ENCODE measurements around the gene KRT75. TPM values are rescaled to one million over a fixed set of nuclear protein-coding genes. Genes with fewer than 3 reads are reported as not detected.

Gene KRT75
- not detected in 2 replicates for total RNA-seq
- polyA plus RNA-seq: not detected in 2 replicates
- polyA plus RNA-seq (2011; cell fraction: cytosol; rRNA removed): not detected in 2 replicates
- polyA plus RNA-seq (2011; cell fraction: nucleus; rRNA removed): not detected in 2 replicates
- not detected in 2 replicates for polyA plus RNA-seq (2012)
- not detected in 2 replicates for polyA minus RNA-seq
- not detected for polyA minus RNA-seq (2011; cell fraction: cytosol; rRNA and poly(A)+ RNA removed)
- polyA minus RNA-seq (2011; cell fraction: nucleus; rRNA and poly(A)+ RNA removed): not detected in 2 replicates
- Bru-seq, nascent RNA: not detected
- BruChase-seq, experiment 1, labeled RNA remaining after a 6-hour chase: not detected
- BruChase-seq, experiment 2, labeled RNA remaining after a 2-hour chase: not detected
- long read RNA-seq: 0 reads

DNA sequence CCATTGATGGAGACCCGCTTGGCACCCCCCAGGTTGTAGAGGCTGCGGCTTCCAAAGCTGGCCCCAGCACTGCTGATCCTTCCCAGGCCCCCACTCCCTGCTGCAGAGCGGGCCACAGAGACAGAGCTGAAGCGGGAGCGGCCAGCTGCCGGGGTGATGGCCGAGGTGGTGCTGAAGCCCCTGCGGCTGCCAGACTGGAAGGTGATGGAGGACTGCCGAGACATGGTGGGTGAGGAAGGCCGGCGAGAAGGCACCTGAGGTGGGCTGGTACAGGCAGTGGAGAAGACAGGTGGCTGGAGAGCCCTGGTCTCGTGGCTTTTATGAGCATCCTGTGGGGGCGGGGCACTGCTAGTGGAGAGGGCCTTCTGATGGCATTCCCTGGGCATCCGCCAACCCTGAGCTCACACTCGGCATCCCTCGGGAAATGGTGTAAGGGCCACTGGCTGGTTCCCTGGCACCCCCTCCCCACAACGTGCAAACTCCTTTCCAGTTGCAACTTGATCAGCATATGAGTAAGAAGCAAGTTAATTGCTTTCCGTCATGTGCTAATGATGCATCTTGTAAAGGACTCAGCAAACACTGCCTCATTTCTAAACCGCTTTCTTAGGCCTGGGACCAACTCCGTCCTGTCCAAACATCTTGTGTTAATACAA is at the start of gene KRT75:
KRT75 (minus strand) TSS at position 291 of the 653 bp plus-strand sequence; CDS start at position 224, 67 bp downstream.
- H3K36me3 ChIP-seq (ENCODE audit: control insufficient read depth in 2 of 2, extremely low read depth in 1 of 2, insufficient read depth in 2 of 2, low read length in 2 of 2): no peaks in the 10 kb centered on the region
- no peaks in the 10 kb centered on the region for H3K4me1 ChIP-seq (ENCODE audit: control insufficient read depth, extremely low read depth, insufficient read depth, low read length)
- ChIA-PET POLR2A (no interaction called here), CTCF (no interaction called here)
- no peaks in the 10 kb centered on the region for H3K9me1 ChIP-seq (replicated peaks; ENCODE audit: control insufficient read depth, extremely low read depth, insufficient read depth, low read length)
- no peaks in the 10 kb centered on the region for H3K9me3 ChIP-seq (replicated peaks; ENCODE audit: control insufficient read depth, insufficient read depth, low read length)
- H3K9ac ChIP-seq (replicated peaks; ENCODE audit: extremely low read depth, insufficient read depth, low read length): no peak within 1 kb of the TSS
- H3K27me3 ChIP-seq (ENCODE audit: control insufficient read depth in 2 of 2, insufficient read depth in 2 of 2, low read length in 2 of 2): no peaks in the 10 kb centered on the region
- H2AFZ ChIP-seq (ENCODE audit: low read depth, low read length): no peak within 1 kb of the TSS
- no TSS peak for BruUV-seq (replicated peaks)
- H3K4me3 ChIP-seq (replicated peaks in 1 of 3; ENCODE audit: insufficient read depth in 1 of 3, low read depth in 1 of 3, low read length in 3 of 3): no peak within 1 kb of the TSS
- no peaks in the 10 kb centered on the region for H4K20me1 ChIP-seq (replicated peaks; ENCODE audit: control insufficient read depth, extremely low read depth, insufficient read depth, low read length)
- dilution Hi-C loops (cut with MboI; ENCODE audit: extremely low pct_ligation_motif_present, low sequenced_read_pairs): no loop called here
- intact Hi-C loops (cut with micrococcal nuclease): no loop called here
- no peak for TF ChIP-seq MYC (IDR thresholded peaks at IDR 0.05; ENCODE audit: low read depth, low read length)
- TF ChIP-seq POLR2A (IDR thresholded peaks at IDR 0.05; ENCODE audit: low read depth, low read length): no peak
- H3K27ac ChIP-seq (ENCODE audit: insufficient read depth, low read depth, low read length): no peak within 1 kb of the TSS
- H3K79me2 ChIP-seq (ENCODE audit: control insufficient read depth, insufficient read depth, low read length): no peaks in the 10 kb centered on the region
- no peak for DNase-seq (ENCODE audit: low read depth, low spot score)
- H3K4me2 ChIP-seq (ENCODE audit: insufficient read depth, low read length): no peak within 1 kb of the TSS
- FAIRE-seq: no peak

- Histone ChIP-seq H3K4me3 (replicated peaks in 1 of 3; ENCODE audit: insufficient read depth in 1 of 3, low read depth in 1 of 3, low read length in 3 of 3) (no peak overlapping the region), H3K9me3 (replicated peaks; ENCODE audit: control insufficient read depth, insufficient read depth, low read length) (no peaks in the 10 kb centered on the region), H3K36me3 (ENCODE audit: control insufficient read depth in 2 of 2, extremely low read depth in 1 of 2, insufficient read depth in 2 of 2, low read length in 2 of 2) (no peaks in the 10 kb centered on the region), H3K79me2 (ENCODE audit: control insufficient read depth, insufficient read depth, low read length) (no peaks in the 10 kb centered on the region), H3K9me1 (replicated peaks; ENCODE audit: control insufficient read depth, extremely low read depth, insufficient read depth, low read length) (no peaks in the 10 kb centered on the region), H2AFZ (ENCODE audit: low read depth, low read length) (no peak overlapping the region), H3K4me2 (ENCODE audit: insufficient read depth, low read length) (no peak overlapping the region), H3K9ac (replicated peaks; ENCODE audit: extremely low read depth, insufficient read depth, low read length) (no peak overlapping the region), H3K4me1 (ENCODE audit: control insufficient read depth, extremely low read depth, insufficient read depth, low read length) (no peaks in the 10 kb centered on the region), H3K27ac (ENCODE audit: insufficient read depth, low read depth, low read length) (no peak overlapping the region), H4K20me1 (replicated peaks; ENCODE audit: control insufficient read depth, extremely low read depth, insufficient read depth, low read length) (no peaks in the 10 kb centered on the region), H3K27me3 (ENCODE audit: control insufficient read depth in 2 of 2, insufficient read depth in 2 of 2, low read length in 2 of 2) (peaks cover 2 to 5% of the 10 kb centered on the region in 2 experiments)
- DNase-seq (ENCODE audit: low read depth, low spot score) (no peak), FAIRE-seq (no peak)
- ChIA-PET CTCF (no interaction called here), POLR2A (no interaction called here)
- intact Hi-C loops (cut with micrococcal nuclease) (no loop called here), dilution Hi-C loops (cut with MboI; ENCODE audit: extremely low pct_ligation_motif_present, low sequenced_read_pairs) (no loop called here)
- TF ChIP-seq JUN (IDR thresholded peaks at IDR 0.05; ENCODE audit: borderline replicate concordance, insufficient read depth, insufficient read length, low read depth) (no peak), MYC (IDR thresholded peaks at IDR 0.05; ENCODE audit: low read depth, low read length) (no peak), FOS (IDR thresholded peaks at IDR 0.05; ENCODE audit: borderline replicate concordance, insufficient read depth, low read length) (no peak), GATA2 (IDR thresholded peaks at IDR 0.05; ENCODE audit: insufficient read depth, insufficient read length, low read depth, low read length) (no peak), POLR2AphosphoS5 (IDR thresholded peaks at IDR 0.05; ENCODE audit: insufficient read depth, low read depth, low read length) (no peak), EZH2 (IDR thresholded peaks at IDR 0.05; ENCODE audit: borderline replicate concordance, low read depth, low read length, severe bottlenecking) (no peak), POLR2A (IDR thresholded peaks at IDR 0.05; ENCODE audit: low read depth, low read length) (no peak), MAX (IDR thresholded peaks at IDR 0.05; ENCODE audit: insufficient read depth, insufficient read length) (no peak)
- TF ChIP-seq, protein P1, sequence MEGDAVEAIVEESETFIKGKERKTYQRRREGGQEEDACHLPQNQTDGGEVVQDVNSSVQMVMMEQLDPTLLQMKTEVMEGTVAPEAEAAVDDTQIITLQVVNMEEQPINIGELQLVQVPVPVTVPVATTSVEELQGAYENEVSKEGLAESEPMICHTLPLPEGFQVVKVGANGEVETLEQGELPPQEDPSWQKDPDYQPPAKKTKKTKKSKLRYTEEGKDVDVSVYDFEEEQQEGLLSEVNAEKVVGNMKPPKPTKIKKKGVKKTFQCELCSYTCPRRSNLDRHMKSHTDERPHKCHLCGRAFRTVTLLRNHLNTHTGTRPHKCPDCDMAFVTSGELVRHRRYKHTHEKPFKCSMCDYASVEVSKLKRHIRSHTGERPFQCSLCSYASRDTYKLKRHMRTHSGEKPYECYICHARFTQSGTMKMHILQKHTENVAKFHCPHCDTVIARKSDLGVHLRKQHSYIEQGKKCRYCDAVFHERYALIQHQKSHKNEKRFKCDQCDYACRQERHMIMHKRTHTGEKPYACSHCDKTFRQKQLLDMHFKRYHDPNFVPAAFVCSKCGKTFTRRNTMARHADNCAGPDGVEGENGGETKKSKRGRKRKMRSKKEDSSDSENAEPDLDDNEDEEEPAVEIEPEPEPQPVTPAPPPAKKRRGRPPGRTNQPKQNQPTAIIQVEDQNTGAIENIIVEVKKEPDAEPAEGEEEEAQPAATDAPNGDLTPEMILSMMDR (IDR thresholded peaks at IDR 0.05; ENCODE audit: extremely low read depth in 1 of 2, insufficient read depth in 1 of 2, low read depth in 1 of 2, low read length in 2 of 2): no peak
- no TSS peak for BruUV-seq (replicated peaks)
Measured at GRCh38 chr12:52480073-52480472, 45.9 kb upstream of the KRT75 start.

All from endothelial cell of umbilical vein (primary cell).